Fibroblast of lung (primary cell): ENCODE measurements around the gene SSTR5.

Source experiments
- EZH2 ChIP-seq: IDR thresholded peaks from 2 replicates; pipeline ENCODE4 v1.5.1; 2012; ENCODE audit warnings: low read length, control low read depth, mild to moderate bottlenecking; ENCODE audit errors: missing control alignments
- TF ChIP-seq, protein P1 (sequence below), 2 donors: IDR thresholded peaks in 1 of 2; conservative IDR thresholded peaks in 1 of 2; 1 replicate in 1 of 2; 2 replicates in 1 of 2; pipeline ENCODE4 v1.5.1; 2011 to 2012; ENCODE audit warnings: low read length in 2 of 2, control low read depth in 1 of 2, inconsistent platforms in 1 of 2, low read depth in 1 of 2, mild to moderate bottlenecking in 1 of 2

DNA sequence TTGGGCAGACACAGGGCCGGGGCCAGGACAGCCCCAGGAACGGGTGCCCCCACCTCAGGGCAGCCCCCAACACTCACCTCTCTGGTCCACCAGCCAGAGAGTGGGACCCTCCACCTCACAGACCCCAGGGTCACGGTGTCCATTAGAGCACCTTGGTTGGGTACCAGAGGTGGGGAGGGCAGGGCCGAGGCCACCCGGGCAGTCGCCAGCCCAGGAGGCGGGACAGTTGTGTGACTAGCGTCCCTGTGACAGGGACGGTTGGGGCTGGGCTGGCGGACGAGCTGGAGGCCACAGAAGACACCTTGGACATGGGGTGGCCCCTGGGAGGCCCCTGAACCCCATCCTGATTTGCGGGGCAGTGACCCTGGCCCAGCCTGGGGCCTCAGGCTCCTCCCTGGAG lies 35.2 kb downstream of the SSTR5 start:
- TF ChIP-seq, protein P1, sequence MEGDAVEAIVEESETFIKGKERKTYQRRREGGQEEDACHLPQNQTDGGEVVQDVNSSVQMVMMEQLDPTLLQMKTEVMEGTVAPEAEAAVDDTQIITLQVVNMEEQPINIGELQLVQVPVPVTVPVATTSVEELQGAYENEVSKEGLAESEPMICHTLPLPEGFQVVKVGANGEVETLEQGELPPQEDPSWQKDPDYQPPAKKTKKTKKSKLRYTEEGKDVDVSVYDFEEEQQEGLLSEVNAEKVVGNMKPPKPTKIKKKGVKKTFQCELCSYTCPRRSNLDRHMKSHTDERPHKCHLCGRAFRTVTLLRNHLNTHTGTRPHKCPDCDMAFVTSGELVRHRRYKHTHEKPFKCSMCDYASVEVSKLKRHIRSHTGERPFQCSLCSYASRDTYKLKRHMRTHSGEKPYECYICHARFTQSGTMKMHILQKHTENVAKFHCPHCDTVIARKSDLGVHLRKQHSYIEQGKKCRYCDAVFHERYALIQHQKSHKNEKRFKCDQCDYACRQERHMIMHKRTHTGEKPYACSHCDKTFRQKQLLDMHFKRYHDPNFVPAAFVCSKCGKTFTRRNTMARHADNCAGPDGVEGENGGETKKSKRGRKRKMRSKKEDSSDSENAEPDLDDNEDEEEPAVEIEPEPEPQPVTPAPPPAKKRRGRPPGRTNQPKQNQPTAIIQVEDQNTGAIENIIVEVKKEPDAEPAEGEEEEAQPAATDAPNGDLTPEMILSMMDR (conservative IDR thresholded peaks at IDR 0.05 in 1 of 2, IDR thresholded peaks at IDR 0.05 in 1 of 2; ENCODE audit: low read depth in 1 of 2, low read length in 2 of 2) = no peak
- TF ChIP-seq EZH2 = no peak
